Measurements from ENCODE around the gene PIGB. TPM values are rescaled to one million over a fixed set of nuclear protein-coding genes. Genes with fewer than 3 reads are reported as not detected.
A peak's percentile ranks its signal among the peaks of the same experiment; 100 is the strongest.

Gene PIGB
- total and polyA plus RNA-seq, 2 of the 4 experiments (the other 2 are of a cell fraction): 9.2 to 11.8 TPM

- TF ChIP-seq USF2 (IDR thresholded peaks at IDR 0.05; ENCODE audit: low read depth, low read length) (no peak), POLR2A (IDR thresholded peaks at IDR 0.05; ENCODE audit: low read depth, low read length) (peak; percentile 32; the same call in 1 of the 2 replicates)
These were observed 29.1 kb upstream of the PIGB start, which contains the start of gene RAB27A (continued) for GRCh38 chr15:55289746-55290527.

GRCh38 chr15:55290528-55291057, 28.4 kb upstream of the PIGB start:
- Histone ChIP-seq H3K36me3 (ENCODE audit: control insufficient read depth, insufficient read depth, low read length) (no peaks in the 10 kb centered on the region), H3K9ac (ENCODE audit: low read depth, low read length) (peak overlapping the region; percentile 95; the same call in 1 of the 2 replicates)

More at GRCh38 chr15:55290528-55291057, 28.4 kb upstream of the PIGB start:
- Histone ChIP-seq H2AFZ (replicated peaks; ENCODE audit: low read length, poor library complexity) (peak overlapping the region; percentile 91), H3K4me1 (ENCODE audit: control insufficient read depth, insufficient read depth, low read length) (no peaks in the 10 kb centered on the region), H4K91ac (ENCODE audit: insufficient read depth, low read depth, low read length) (no peak overlapping the region), H4K20me1 (ENCODE audit: insufficient read depth, low read length) (no peaks in the 10 kb centered on the region), H2BK120ac (ENCODE audit: low read depth, low read length) (no peak overlapping the region), H2AK5ac (ENCODE audit: low read depth, low read length) (peak overlapping the region; percentile 24), H3K23ac (ENCODE audit: low read depth, low read length) (no peak overlapping the region; the same call in 1 of the 2 replicates), H3K14ac (replicated peaks; ENCODE audit: low read depth, low read length) (0 out of 2 replicates have a peak overlapping the region, but pooled peaks have one; percentile 43), H3K4me3 (ENCODE audit: insufficient read depth, low read depth, low read length) (peak overlapping the region; percentile 68), H3K27ac (ENCODE audit: insufficient read depth, low read length) (no peak overlapping the region; the same call in 1 of the 2 replicates), H4K8ac (ENCODE audit: low read depth in 2 of 2, low read length in 2 of 2) (peak overlapping the region; percentile 85 to 93), H2BK15ac (ENCODE audit: low read depth, low read length) (peak overlapping the region; percentile 89; the same call in 1 of the 3 replicates), H3K4ac (ENCODE audit: low read depth, low read length) (peak overlapping the region; percentile 76; the same call in 1 of the 2 replicates), H2AK9ac (replicated peaks; ENCODE audit: low read depth, low read length, poor library complexity) (peak overlapping the region; percentile 65), H3K27me3 (ENCODE audit: control insufficient read depth, insufficient read depth, low read length) (no peaks in the 10 kb centered on the region), H3K4me2 (ENCODE audit: low read depth, low read length) (peak overlapping the region; percentile 30; the same call in 1 of the 2 replicates), H3K56ac (ENCODE audit: extremely low read depth, insufficient read depth, low read length) (0 out of 2 replicates have a peak overlapping the region, but pooled peaks have one; percentile 50), H2BK20ac (ENCODE audit: low read depth, low read length) (peak overlapping the region; percentile 72; the same call in 1 of the 2 replicates), H4K5ac (ENCODE audit: low read depth, low read length) (no peak overlapping the region), H3K9me1 (ENCODE audit: insufficient read depth, low read length) (no peaks in the 10 kb centered on the region), H3K9me3 (ENCODE audit: control insufficient read depth, insufficient read depth, low read length) (no peaks in the 10 kb centered on the region), H3K79me1 (ENCODE audit: low read depth in 1 of 2, low read length in 2 of 2) (peaks cover 0 to 14% of the 10 kb centered on the region in 2 experiments; a peak in 3 of 4 replicates), H3K18ac (ENCODE audit: low read depth, low read length) (no peak overlapping the region), H2BK5ac (ENCODE audit: low read depth, low read length, poor library complexity, severe bottlenecking) (peak overlapping the region; percentile 69)
- TF ChIP-seq FOS (IDR thresholded peaks at IDR 0.05; ENCODE audit: low read depth, low read length): no peak
- TF ChIP-seq CTCF (conservative IDR thresholded peaks at IDR 0.05; ENCODE audit: low read depth, low read length): peak; percentile 96
- TF ChIP-seq MXI1 (IDR thresholded peaks at IDR 0.05; ENCODE audit: borderline replicate concordance, low read depth, low read length): no peak
- no peak for TF ChIP-seq POLR2A (IDR thresholded peaks at IDR 0.05; ENCODE audit: low read depth, low read length)
- no peak for TF ChIP-seq BHLHE40 (IDR thresholded peaks at IDR 0.05; ENCODE audit: low read depth, low read length)
- TF ChIP-seq CEBPB (IDR thresholded peaks at IDR 0.05; ENCODE audit: low read depth, low read length): no peak
- TF ChIP-seq RAD21 (IDR thresholded peaks at IDR 0.05; ENCODE audit: low read length): peak; percentile 97
- TF ChIP-seq SMC3 (IDR thresholded peaks at IDR 0.05; ENCODE audit: low read depth, low read length): peak; percentile 95
- peak; percentile 31; the same call in 1 of the 2 replicates for TF ChIP-seq CHD1 (IDR thresholded peaks at IDR 0.05; ENCODE audit: low read depth, low read length)
- 26% methylated on average over 9 of the region's 17 CpGs; no CpG with 5 or more reads in 1 of the 2 experiments for WGBS, 2 experiments (ENCODE audit: extremely low coverage in 2 of 2, insufficient read length in 1 of 2)
- no TSS peak for BruUV-seq (replicated peaks)
- ATAC-seq (ENCODE audit: low read depth) (peak; percentile 91), DNase-seq (peak; percentile 70)
- intact Hi-C loops (cut with micrococcal nuclease): loop anchor here (1.0 to 10.0 kb wide), 4 partner anchors 69 to 1206 kb away; no protein-coding TSS in a partner anchor
- in situ Hi-C loops (cut with MboI; ENCODE audit: low sequenced_read_pairs): loop anchor here (10.0 kb wide), 1 partner anchor 144 kb away; no protein-coding TSS in a partner anchor
- CTCF ChIA-PET: interaction anchor here (0.5 to 1.8 kb wide), 5 partner anchors 24 to 144 kb away, joined by 3 to 7 read pairs (median 4); no protein-coding TSS in a partner anchor
- dilution Hi-C loops (cut with HindIII; ENCODE audit: low sequenced_read_pairs, unreplicated experiment): no loop called here
- POLR2A ChIA-PET (ENCODE audit: unreplicated experiment): no interaction called here

Measured in IMR-90 (cell line).